Mesenchymal stem cell (in vitro differentiated cells and primary cell): ENCODE measurements around the gene INMT.

Experiments
- DNase-seq: peaks from one replicate; pipeline ENCODE4 v3.0.0-alpha.2; 2013
- H2AFZ ChIP-seq: one replicate; pipeline ENCODE4 v1.6.1; 2013; ENCODE audit warnings: low read depth, mild to moderate bottlenecking, control low read depth, inconsistent platforms, low read length, moderate library complexity
- H2AK5ac ChIP-seq: 2 replicates; pipeline ENCODE4 v1.6.1; 2013; ENCODE audit warnings: low read length, moderate library complexity, mild to moderate bottlenecking, inconsistent platforms; ENCODE audit not compliant: severe bottlenecking
- H2BK120ac ChIP-seq: one replicate; pipeline ENCODE4 v1.6.1; 2013; ENCODE audit warnings: low read depth, mild to moderate bottlenecking, inconsistent platforms, low read length, moderate library complexity
- H2BK12ac ChIP-seq, 2 experiments: one replicate each; pipeline ENCODE4 v1.6.1; 2013; ENCODE audit warnings: inconsistent platforms in 2 of 2, low read length in 2 of 2, mild to moderate bottlenecking in 2 of 2, moderate library complexity in 2 of 2, control low read depth in 1 of 2
- H2BK15ac ChIP-seq: one replicate; pipeline ENCODE4 v1.6.1; 2013; ENCODE audit warnings: mild to moderate bottlenecking, low read depth, inconsistent platforms; ENCODE audit not compliant: poor library complexity, severe bottlenecking
- H2BK5ac ChIP-seq: 2 replicates; pipeline ENCODE4 v1.6.1; 2013; ENCODE audit warnings: low read depth, mild to moderate bottlenecking, low read length, control low read depth, inconsistent platforms; ENCODE audit not compliant: poor library complexity, severe bottlenecking
- H3K14ac ChIP-seq, 2 experiments: one replicate each; pipeline ENCODE4 v1.6.1; 2013; ENCODE audit warnings: inconsistent platforms in 2 of 2, low read length in 2 of 2, control low read depth in 1 of 2, mild to moderate bottlenecking in 1 of 2, moderate library complexity in 1 of 2
- H3K18ac ChIP-seq, 2 experiments: one replicate each; pipeline ENCODE4 v1.6.1; 2013; ENCODE audit warnings: inconsistent platforms in 2 of 2, low read length in 2 of 2, control low read depth in 1 of 2, low read depth in 1 of 2, mild to moderate bottlenecking in 1 of 2
- H3K23ac ChIP-seq, 2 experiments: one replicate each; pipeline ENCODE4 v1.6.1; 2013; ENCODE audit warnings: inconsistent platforms in 2 of 2, low read length in 2 of 2, mild to moderate bottlenecking in 2 of 2, moderate library complexity in 2 of 2, control low read depth in 1 of 2
- H3K27ac ChIP-seq: 2 replicates; pipeline ENCODE4 v1.5.1; 2013; ENCODE audit warnings: mild to moderate bottlenecking, moderate library complexity, low read length, control low read depth, inconsistent platforms; ENCODE audit not compliant: poor library complexity, severe bottlenecking
- H3K27me3 ChIP-seq, 2 experiments: 2 replicates each; pipeline versions ENCODE4 v1.6.1 to v1.7.0; 2013; ENCODE audit warnings: low read length in 2 of 2, mild to moderate bottlenecking in 2 of 2, moderate library complexity in 2 of 2, control low read depth in 1 of 2, inconsistent platforms in 1 of 2; ENCODE audit not compliant: control insufficient read depth in 1 of 2, insufficient read depth in 1 of 2
- H3K36me3 ChIP-seq, 2 experiments: 2 replicates each; pipeline versions ENCODE4 v1.6.1 to v1.7.0; 2013; ENCODE audit warnings: low read length in 2 of 2, control low read depth in 1 of 2, inconsistent platforms in 1 of 2, low read depth in 1 of 2, mild to moderate bottlenecking in 1 of 2; ENCODE audit not compliant: insufficient read depth in 2 of 2, control insufficient read depth in 1 of 2
- H3K4ac ChIP-seq, 2 experiments: one replicate each; pipeline ENCODE4 v1.6.1; 2013; ENCODE audit warnings: inconsistent platforms in 2 of 2, low read length in 2 of 2, mild to moderate bottlenecking in 2 of 2, moderate library complexity in 2 of 2, control low read depth in 1 of 2, low read depth in 1 of 2
- H3K4me1 ChIP-seq: 2 replicates; pipeline ENCODE4 v1.6.1; 2013; ENCODE audit warnings: low read depth, low read length, control low read depth; ENCODE audit not compliant: control insufficient read depth, insufficient read depth
- H3K4me2 ChIP-seq: 2 replicates; pipeline ENCODE4 v1.6.1; 2013; ENCODE audit warnings: low read length, mild to moderate bottlenecking, inconsistent platforms; ENCODE audit not compliant: poor library complexity, severe bottlenecking
- H3K4me3 ChIP-seq, 2 experiments: 2 replicates each; pipeline versions ENCODE4 v1.5.1 to v1.7.0; 2013; ENCODE audit warnings: low read length in 2 of 2, mild to moderate bottlenecking in 2 of 2, control low read depth in 1 of 2, low read depth in 1 of 2; ENCODE audit not compliant: insufficient read depth in 1 of 2
- H3K79me1 ChIP-seq: replicated peaks from 2 replicates; pipeline ENCODE4 v1.6.1; 2013; ENCODE audit warnings: mild to moderate bottlenecking, control low read depth, low read length, inconsistent platforms; ENCODE audit not compliant: poor library complexity, severe bottlenecking
- H3K9ac ChIP-seq: 2 replicates; pipeline ENCODE4 v1.7.0; 2013; ENCODE audit warnings: mild to moderate bottlenecking, low read length, moderate library complexity
- H3K9me3 ChIP-seq: 2 replicates; pipeline ENCODE4 v1.7.0; 2013; ENCODE audit warnings: mild to moderate bottlenecking, low read length; ENCODE audit not compliant: control insufficient read depth
- H4K8ac ChIP-seq: one replicate; pipeline ENCODE4 v1.6.1; 2013; ENCODE audit warnings: inconsistent platforms, mild to moderate bottlenecking, low read length, moderate library complexity
- H4K91ac ChIP-seq: one replicate; pipeline ENCODE4 v1.6.1; 2013; ENCODE audit warnings: mild to moderate bottlenecking, low read length, inconsistent platforms
- WGBS: methylation state at CpG from one replicate; pipeline ENCODE4 v1.1.7; 2013; ENCODE audit warnings: mixed read lengths; 5-methylcytosine and 5-hydroxymethylcytosine counted together

INMT gene

DNA sequence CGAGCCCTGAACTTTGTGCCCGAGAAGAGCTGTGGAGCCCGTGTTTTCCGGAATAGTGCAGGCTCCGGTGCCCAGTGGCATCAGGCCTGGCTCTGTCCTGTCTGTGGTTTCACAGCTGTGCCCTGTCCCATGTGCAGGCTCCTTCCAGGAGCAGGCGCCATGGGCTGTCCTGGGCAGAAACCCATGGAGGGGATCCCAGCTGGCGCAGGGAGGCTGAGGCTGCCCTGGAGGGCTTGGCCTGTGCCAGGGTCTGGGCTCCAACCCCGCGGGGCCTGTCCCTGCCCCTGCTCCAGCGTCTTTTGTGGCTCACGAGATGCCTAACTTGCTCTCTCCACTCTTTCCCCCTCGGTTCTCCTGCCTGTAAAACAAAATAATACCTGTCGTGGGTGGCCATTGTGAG lies 46.3 kb upstream of the INMT start:
- no peak overlapping the region for H3K18ac ChIP-seq
- no peak overlapping the region for H2BK12ac ChIP-seq
- H3K27me3 ChIP-seq: peaks cover 35 to 67% of the 10 kb centered on the region in 2 experiments
- no peak overlapping the region for H3K9ac ChIP-seq
- H2AK5ac ChIP-seq: no peak overlapping the region
- no peak for DNase-seq
- H3K23ac ChIP-seq: no peak overlapping the region
- H4K8ac ChIP-seq: no peak overlapping the region
- no peak overlapping the region for H3K4ac ChIP-seq
- H3K14ac ChIP-seq: no peak overlapping the region
- H2AFZ ChIP-seq: no peak overlapping the region
- no peaks in the 10 kb centered on the region for H3K4me1 ChIP-seq
- WGBS: 88% methylated on average over 11 of the region's 13 CpGs
- no peak overlapping the region for H2BK5ac ChIP-seq
- H3K4me3 ChIP-seq: no peak overlapping the region
- no peaks in the 10 kb centered on the region for H3K36me3 ChIP-seq
- H3K27ac ChIP-seq: no peak overlapping the region
- peaks cover 5% of the 10 kb centered on the region for H3K9me3 ChIP-seq
- no peak overlapping the region for H2BK15ac ChIP-seq
- H4K91ac ChIP-seq: no peak overlapping the region
- no peak overlapping the region for H2BK120ac ChIP-seq
- H3K4me2 ChIP-seq: no peak overlapping the region
- H3K79me1 ChIP-seq: no peaks in the 10 kb centered on the region

DNA sequence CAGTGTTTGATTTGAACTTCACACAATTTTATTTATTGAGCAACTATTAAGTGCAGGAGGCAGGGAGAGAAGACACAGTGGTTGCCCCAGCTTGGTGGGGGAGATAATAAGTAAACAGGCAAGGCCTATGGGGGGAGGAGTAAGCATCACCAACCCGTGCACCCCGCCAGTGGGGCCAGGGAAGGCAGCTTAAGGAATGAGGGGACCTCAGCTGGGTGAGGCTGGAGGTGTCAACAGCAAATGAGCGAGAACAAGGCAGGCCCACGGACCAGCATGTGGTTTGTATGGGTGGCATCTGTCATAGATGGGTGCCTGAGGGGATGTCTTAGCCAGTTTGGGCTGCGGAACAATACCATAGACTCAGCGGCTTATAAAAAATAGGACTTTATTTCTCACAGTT lies 45.6 kb upstream of the INMT start:
- no peaks in the 10 kb centered on the region for H3K79me1 ChIP-seq
- no peak overlapping the region for H2AK5ac ChIP-seq
- no peak overlapping the region for H2BK15ac ChIP-seq
- peaks cover 5% of the 10 kb centered on the region for H3K9me3 ChIP-seq
- no peaks in the 10 kb centered on the region for H3K4me1 ChIP-seq
- H3K36me3 ChIP-seq: no peaks in the 10 kb centered on the region
- no peak overlapping the region for H3K23ac ChIP-seq
- peak overlapping the region; percentile 2 for H2AFZ ChIP-seq
- peaks cover 27 to 61% of the 10 kb centered on the region in 2 experiments for H3K27me3 ChIP-seq
- H2BK12ac ChIP-seq: no peak overlapping the region
- 93% methylated on average over 6 of the region's 6 CpGs for WGBS
- no peak overlapping the region for H3K14ac ChIP-seq
- no peak overlapping the region for H3K4ac ChIP-seq
- no peak overlapping the region for H3K4me3 ChIP-seq
- no peak overlapping the region for H3K18ac ChIP-seq
- no peak overlapping the region for H3K9ac ChIP-seq
- no peak for DNase-seq
- no peak overlapping the region for H4K91ac ChIP-seq
- no peak overlapping the region for H4K8ac ChIP-seq
- no peak overlapping the region for H2BK120ac ChIP-seq
- H3K27ac ChIP-seq: no peak overlapping the region
- H3K4me2 ChIP-seq: no peak overlapping the region
- no peak overlapping the region for H2BK5ac ChIP-seq

DNA sequence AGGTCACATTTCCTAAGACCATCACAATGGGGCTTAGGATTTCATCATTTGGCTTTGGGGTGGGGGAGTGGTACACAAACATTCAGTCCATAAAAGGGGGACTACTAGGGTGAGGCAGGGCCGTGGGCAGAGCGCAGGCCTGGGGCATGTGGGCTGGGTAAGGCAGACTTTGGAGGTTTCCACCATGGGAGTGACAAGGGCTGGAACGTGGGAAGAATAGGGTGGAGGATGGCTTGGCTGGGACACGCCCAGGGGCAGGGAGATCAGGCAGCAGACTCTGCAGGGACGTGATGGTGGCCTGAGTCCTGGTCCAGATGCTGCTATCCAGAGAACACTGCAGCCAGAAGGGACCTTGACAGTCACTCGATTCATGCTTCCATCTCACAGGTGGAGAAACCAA lies 45.0 kb upstream of the INMT start:
- no peaks in the 10 kb centered on the region for H3K36me3 ChIP-seq
- H4K91ac ChIP-seq: no peak overlapping the region
- H3K23ac ChIP-seq: no peak overlapping the region
- no peaks in the 10 kb centered on the region for H3K4me1 ChIP-seq
- no peak for DNase-seq
- no peak overlapping the region for H3K4me3 ChIP-seq
- no peak overlapping the region for H2AK5ac ChIP-seq
- no peak overlapping the region for H4K8ac ChIP-seq
- H3K18ac ChIP-seq: no peak overlapping the region
- H3K9me3 ChIP-seq: peaks cover 5% of the 10 kb centered on the region
- H2BK12ac ChIP-seq: no peak overlapping the region
- H3K9ac ChIP-seq: no peak overlapping the region
- no peak overlapping the region for H3K4me2 ChIP-seq
- no peak overlapping the region for H3K14ac ChIP-seq
- peaks cover 22 to 55% of the 10 kb centered on the region in 2 experiments for H3K27me3 ChIP-seq
- H3K79me1 ChIP-seq: no peaks in the 10 kb centered on the region
- no peak overlapping the region for H2BK15ac ChIP-seq
- H3K27ac ChIP-seq: no peak overlapping the region
- H3K4ac ChIP-seq: no peak overlapping the region
- H2BK5ac ChIP-seq: no peak overlapping the region
- no peak overlapping the region for H2BK120ac ChIP-seq
- H2AFZ ChIP-seq: no peak overlapping the region
- 77% methylated on average over 6 of the region's 6 CpGs for WGBS

DNA sequence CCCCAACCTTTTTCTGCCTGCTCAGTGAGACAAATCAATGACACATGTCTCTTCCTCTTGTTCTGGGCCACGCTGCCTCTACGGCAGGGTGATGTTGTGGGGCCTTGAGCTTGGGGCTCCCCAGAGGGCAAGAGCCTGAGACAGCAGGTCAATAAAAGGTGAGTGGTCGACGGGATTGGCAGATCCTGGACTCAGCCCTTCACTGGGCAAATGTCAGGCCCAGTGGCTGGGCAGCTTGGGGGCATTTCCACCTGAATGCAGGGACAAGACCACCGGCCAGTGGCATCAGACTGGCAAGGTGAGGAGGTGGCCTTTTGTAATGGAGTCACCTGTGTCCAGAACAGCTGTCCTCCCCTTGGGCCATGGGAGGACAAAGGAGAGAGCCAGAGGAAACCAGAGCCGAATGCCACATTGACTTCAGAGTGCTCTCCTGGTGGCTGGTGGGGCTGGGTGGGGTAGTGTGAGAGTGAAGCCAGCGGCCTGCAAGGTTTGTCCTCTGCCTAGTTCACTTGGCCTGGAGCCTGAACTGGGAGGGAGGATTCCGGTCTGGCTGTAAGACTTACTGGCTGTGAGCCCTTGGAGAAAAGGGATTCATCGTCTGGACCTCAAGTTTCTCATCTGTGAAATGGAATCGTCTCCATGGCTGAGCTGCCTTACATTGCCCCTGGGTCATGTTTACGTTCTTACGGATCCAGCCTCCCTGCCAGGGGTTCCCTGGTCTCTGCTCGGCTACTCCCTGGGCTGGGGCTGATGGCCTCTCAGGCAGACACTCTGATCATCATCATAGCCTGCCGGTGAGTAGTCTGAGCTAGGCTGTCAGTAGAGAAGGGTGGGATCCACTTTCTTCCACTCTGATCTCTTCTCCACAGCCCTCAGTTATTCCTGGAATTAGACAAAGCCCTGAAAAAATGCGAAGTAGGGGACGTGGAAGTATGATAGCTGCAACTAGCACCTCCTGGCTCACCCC lies 44.3 kb upstream of the INMT start:
- H3K4me1 ChIP-seq: no peaks in the 10 kb centered on the region
- no peak overlapping the region for H3K27ac ChIP-seq
- DNase-seq: no peak
- H3K4ac ChIP-seq: no peak overlapping the region
- no peak overlapping the region for H4K8ac ChIP-seq
- H3K18ac ChIP-seq: no peak overlapping the region
- peak overlapping the region; percentile 12 for H3K9ac ChIP-seq
- peaks cover 5% of the 10 kb centered on the region for H3K9me3 ChIP-seq
- H2BK12ac ChIP-seq: no peak overlapping the region
- no peak overlapping the region for H2AK5ac ChIP-seq
- no peak overlapping the region for H3K4me2 ChIP-seq
- H2BK15ac ChIP-seq: no peak overlapping the region
- no peak overlapping the region for H4K91ac ChIP-seq
- H2BK5ac ChIP-seq: no peak overlapping the region
- no peak overlapping the region for H2AFZ ChIP-seq
- no peak overlapping the region for H3K4me3 ChIP-seq
- H3K27me3 ChIP-seq: peaks cover 15 to 47% of the 10 kb centered on the region in 2 experiments
- H3K36me3 ChIP-seq: no peaks in the 10 kb centered on the region
- WGBS: 85% methylated on average over 16 of the region's 16 CpGs
- H3K14ac ChIP-seq: no peak overlapping the region
- no peaks in the 10 kb centered on the region for H3K79me1 ChIP-seq
- H2BK120ac ChIP-seq: no peak overlapping the region
- no peak overlapping the region for H3K23ac ChIP-seq
